Prostate gland (tissue), 2 donors: ENCODE data around the gene THOP1. TPM values are rescaled to one million over a fixed set of nuclear protein-coding genes. Genes with fewer than 3 reads are reported as not detected.

Source experiments
- DNase-seq: peaks from one replicate; pipeline ENCODE4 v3.0.0-alpha.2; 2019; ENCODE audit warnings: low spot score
- H3K27ac ChIP-seq, 2 donors: fragments of 200-600 bp; sonication (generic); 2 replicates each; pipeline ENCODE4 v1.5.1; 2017 to 2019
- H3K27me3 ChIP-seq: fragments of 200-600 bp; sonication (generic); replicated peaks from 2 replicates; pipeline ENCODE4 v1.5.1; 2019; ENCODE audit not compliant: insufficient read depth
- H3K36me3 ChIP-seq, 2 donors: fragments of 200-600 bp; sonication (generic); 1 replicate in 1 of 2; 2 replicates in 1 of 2; pipeline versions ENCODE4 v1.5.1 to v1.8.1; 2017 to 2019
- H3K4me1 ChIP-seq: fragments of 200-600 bp; sonication (generic); replicated peaks from 2 replicates; pipeline ENCODE4 v1.5.1; 2019
- H3K4me3 ChIP-seq, 2 donors: fragments of 200-600 bp; sonication (generic); 2 replicates each; pipeline ENCODE4 v1.5.1; 2017 to 2019
- H3K9me3 ChIP-seq: fragments of 200-600 bp; sonication (generic); 2 replicates; pipeline ENCODE4 v1.5.1; 2017
- POLR2A ChIP-seq: fragments of 450-650 bp; IDR thresholded peaks from one replicate; pipeline ENCODE4 v1.6.1; 2016; ENCODE audit warnings: antibody characterized with exemption, mild to moderate bottlenecking
- POLR2AphosphoS5 ChIP-seq: sonication (generic); formaldehyde crosslinking; IDR thresholded peaks from one replicate; pipeline ENCODE4 v1.6.1; 2017; ENCODE audit warnings: antibody characterized with exemption
- WGBS: methylation state at CpG from one replicate; pipeline ENCODE4 v1.1.5; 2018; 5-methylcytosine and 5-hydroxymethylcytosine counted together
- intact Hi-C: fragments of 100-400 bp; cut with DNase I; formaldehyde crosslinking; loops from one replicate; pipeline ENCODE4 v1.14.2; 2022
- total RNA-seq, 2 donors: library from RNA; depleted of rRNA; stranded (reverse); fragments of >200 nt; gene quantifications; one replicate each; pipeline ENCODE4 v1.1.0, GENCODE V29; 2016
- TF ChIP-seq, protein P1 (sequence below), 4 experiments: fragments of 200-600 bp in 2 of 4; fragments of 450-650 bp in 2 of 4; sonication (generic) in 2 of 4; IDR thresholded peaks; 1 replicate in 3 of 4; 2 replicates in 1 of 4; pipeline ENCODE4 v1.5.1; 2016 to 2019; ENCODE audit warnings: antibody characterized with exemption in 4 of 4, mild to moderate bottlenecking in 2 of 4, moderate library complexity in 2 of 4

The THOP1 gene
- total RNA-seq, 2 donors from 2014 or later: 119 to 132 TPM

DNA sequence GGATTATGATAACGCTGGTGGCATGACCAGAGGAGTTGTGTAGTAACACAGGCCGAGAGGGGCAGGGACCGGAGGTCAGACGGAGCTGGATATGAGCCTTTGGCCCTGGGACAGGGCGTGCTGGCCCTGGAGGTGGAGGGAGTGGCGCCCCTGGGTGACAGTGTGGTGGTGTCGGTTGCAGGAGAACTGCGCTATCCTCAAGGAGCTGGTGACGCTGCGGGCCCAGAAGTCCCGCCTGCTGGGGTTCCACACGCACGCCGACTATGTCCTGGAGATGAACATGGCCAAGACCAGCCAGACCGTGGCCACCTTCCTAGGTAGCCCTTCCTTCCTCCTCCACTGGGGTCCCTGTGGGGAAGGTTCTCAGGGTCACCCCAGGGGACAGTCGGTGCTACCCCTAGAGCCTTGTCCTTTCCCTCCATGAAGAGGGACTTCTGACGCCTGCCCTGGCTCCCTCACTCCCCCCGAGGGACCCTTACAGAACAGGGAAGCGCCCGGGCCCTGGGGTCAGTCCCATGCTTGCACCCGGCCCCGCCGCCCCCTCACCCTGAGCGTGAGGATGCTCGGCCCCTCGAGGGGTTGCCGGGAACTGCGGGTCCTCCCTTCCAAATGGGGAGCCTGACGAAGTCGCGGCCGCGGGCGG, 21.6 kb downstream of the THOP1 start:
- no peak overlapping the region for H3K4me3 ChIP-seq
- DNase-seq: no peak
- intact Hi-C loops: no loop called here
- 96% methylated on average over 31 of the region's 34 CpGs for WGBS
- peaks cover 1 to 18% of the 10 kb centered on the region in 2 donors for H3K36me3 ChIP-seq
- no peaks in the 10 kb centered on the region for H3K27me3 ChIP-seq
- no peak for TF ChIP-seq POLR2AphosphoS5
- TF ChIP-seq, protein P1, sequence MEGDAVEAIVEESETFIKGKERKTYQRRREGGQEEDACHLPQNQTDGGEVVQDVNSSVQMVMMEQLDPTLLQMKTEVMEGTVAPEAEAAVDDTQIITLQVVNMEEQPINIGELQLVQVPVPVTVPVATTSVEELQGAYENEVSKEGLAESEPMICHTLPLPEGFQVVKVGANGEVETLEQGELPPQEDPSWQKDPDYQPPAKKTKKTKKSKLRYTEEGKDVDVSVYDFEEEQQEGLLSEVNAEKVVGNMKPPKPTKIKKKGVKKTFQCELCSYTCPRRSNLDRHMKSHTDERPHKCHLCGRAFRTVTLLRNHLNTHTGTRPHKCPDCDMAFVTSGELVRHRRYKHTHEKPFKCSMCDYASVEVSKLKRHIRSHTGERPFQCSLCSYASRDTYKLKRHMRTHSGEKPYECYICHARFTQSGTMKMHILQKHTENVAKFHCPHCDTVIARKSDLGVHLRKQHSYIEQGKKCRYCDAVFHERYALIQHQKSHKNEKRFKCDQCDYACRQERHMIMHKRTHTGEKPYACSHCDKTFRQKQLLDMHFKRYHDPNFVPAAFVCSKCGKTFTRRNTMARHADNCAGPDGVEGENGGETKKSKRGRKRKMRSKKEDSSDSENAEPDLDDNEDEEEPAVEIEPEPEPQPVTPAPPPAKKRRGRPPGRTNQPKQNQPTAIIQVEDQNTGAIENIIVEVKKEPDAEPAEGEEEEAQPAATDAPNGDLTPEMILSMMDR (IDR thresholded peaks at IDR 0.05): no peak
- no peak for TF ChIP-seq POLR2A
- no peaks in the 10 kb centered on the region for H3K9me3 ChIP-seq
- no peak overlapping the region for H3K27ac ChIP-seq
- H3K4me1 ChIP-seq: no peaks in the 10 kb centered on the region

DNA sequence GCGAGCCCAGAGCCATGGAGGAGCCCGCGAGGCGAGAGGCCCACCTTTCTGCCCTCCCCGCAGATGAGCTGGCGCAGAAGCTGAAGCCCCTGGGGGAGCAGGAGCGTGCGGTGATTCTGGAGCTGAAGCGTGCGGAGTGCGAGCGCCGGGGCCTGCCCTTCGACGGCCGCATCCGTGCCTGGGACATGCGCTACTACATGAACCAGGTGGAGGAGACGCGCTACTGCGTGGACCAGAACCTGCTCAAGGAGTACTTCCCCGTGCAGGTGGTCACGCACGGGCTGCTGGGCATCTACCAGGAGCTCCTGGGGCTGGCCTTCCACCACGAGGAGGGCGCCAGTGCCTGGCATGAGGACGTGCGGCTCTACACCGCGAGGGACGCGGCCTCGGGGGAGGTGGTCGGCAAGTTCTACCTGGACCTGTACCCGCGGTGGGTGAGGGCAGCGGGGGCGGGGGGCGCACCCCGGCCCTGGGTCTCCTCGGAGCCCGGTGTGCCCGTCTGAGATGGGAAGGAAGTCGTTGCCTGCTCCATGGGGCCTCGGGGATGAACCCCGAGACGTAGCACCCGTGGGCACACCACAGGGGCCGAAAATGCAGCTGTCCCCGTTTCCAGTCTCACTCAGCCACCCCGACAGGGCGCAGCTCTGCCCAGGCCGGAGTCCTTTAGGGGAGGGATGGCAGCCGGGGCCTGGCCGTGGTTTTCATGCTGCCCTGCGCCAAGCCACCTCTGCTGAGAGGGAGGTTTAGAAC, 22.3 kb downstream of the THOP1 start:
- peaks cover 6 to 18% of the 10 kb centered on the region in 2 donors for H3K36me3 ChIP-seq

DNA sequence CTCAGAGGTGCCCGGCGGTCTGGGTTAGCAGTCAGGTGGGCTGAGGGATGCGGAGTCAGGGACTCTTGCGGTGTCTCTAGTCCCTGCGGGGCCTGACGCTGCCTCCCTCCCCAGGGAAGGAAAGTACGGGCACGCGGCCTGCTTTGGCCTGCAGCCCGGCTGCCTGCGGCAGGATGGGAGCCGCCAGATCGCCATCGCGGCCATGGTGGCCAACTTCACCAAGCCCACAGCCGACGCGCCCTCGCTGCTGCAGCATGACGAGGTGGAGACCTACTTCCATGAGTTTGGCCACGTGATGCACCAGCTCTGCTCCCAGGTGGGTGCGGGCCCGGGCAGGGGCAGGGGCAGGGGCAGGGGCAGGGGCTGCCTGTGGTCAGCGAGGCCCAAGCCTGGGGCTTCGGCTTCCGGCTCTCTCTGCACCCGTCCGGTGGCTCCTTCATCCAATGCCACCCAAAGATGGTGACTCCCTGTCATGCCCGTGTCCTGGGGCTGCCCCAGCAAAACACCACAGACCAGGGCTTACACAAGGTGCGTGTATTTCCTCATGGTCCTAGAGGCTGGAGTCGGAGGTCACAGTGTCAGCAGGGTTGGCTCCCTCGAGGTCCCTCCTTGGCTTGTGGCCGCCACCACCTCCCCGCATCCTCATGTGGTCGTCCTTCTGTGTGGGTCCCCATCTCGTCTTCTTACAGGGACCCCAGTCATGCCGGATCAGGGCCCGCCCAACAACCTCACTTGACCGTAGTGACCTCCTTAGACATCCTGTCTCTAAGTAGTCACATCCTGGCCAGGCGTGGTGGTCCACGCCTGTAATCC, 23.0 kb downstream of the THOP1 start:
- intact Hi-C loops: no loop called here
- no peak overlapping the region for H3K27ac ChIP-seq
- no peak overlapping the region for H3K4me3 ChIP-seq
- no peak for DNase-seq
- 95% methylated on average over 41 of the region's 41 CpGs for WGBS
- TF ChIP-seq POLR2A: no peak
- TF ChIP-seq, protein P1 (IDR thresholded peaks at IDR 0.05): no peak
- H3K27me3 ChIP-seq: no peaks in the 10 kb centered on the region
- peaks cover 6 to 18% of the 10 kb centered on the region in 2 donors for H3K36me3 ChIP-seq
- H3K4me1 ChIP-seq: peaks cover 4% of the 10 kb centered on the region
- H3K9me3 ChIP-seq: no peaks in the 10 kb centered on the region

More for the DNA sequence above, 22.3 kb downstream of the THOP1 start:
- Histone ChIP-seq H3K4me3 (no peak overlapping the region), H3K9me3 (no peaks in the 10 kb centered on the region), H3K4me1 (no peaks in the 10 kb centered on the region), H3K27me3 (no peaks in the 10 kb centered on the region), H3K27ac (no peak overlapping the region)
- intact Hi-C loops: no loop called here
- 95% methylated on average over 48 of the region's 56 CpGs for WGBS
- TF ChIP-seq, protein P1 (IDR thresholded peaks at IDR 0.05): no peak
- no peak for TF ChIP-seq POLR2AphosphoS5
- no peak for DNase-seq

DNA sequence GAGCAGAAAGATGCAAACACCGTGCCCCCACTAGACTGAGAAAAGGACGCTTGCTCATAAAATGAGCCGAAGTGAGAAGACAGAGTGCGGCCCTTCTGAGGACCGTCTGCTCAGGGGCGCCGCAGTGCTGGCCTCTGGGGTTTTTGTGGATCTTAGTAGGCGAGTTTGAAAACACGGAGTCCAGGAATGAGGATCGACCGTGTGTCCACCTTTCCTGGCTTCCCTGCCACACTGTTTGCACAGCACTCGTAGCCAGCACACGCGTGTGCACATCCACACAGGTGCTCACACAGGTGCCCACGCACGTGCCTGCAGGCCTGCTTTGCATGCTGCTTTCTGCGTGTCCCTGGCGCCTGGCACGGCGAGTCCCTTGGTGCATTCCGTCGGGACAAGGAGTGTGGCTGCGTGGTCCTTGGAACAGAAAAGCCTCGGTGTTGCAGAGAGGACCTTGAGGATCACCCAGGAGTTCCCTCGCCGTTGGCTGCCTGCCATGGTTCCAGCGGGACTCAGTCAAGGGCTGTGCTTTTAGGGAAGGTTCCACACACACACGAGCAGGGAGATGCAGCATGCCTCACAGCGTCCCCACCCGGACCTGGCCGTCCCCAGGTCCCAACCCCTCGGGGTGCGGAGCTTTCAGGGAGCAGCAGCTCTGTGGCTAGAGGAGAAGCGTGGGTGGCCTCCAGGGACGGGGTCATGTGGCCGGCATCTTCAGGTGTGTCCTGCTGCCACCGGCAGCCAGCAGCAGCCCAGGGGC, 24.3 kb downstream of the THOP1 start:
- no peaks in the 10 kb centered on the region for H3K9me3 ChIP-seq
- no peak overlapping the region for H3K4me3 ChIP-seq
- intact Hi-C loops: no loop called here
- no peak overlapping the region for H3K27ac ChIP-seq
- WGBS: 89% methylated on average over 37 of the region's 37 CpGs
- H3K4me1 ChIP-seq: peaks cover 4% of the 10 kb centered on the region
- DNase-seq: no peak
- H3K27me3 ChIP-seq: no peaks in the 10 kb centered on the region
- no peak for TF ChIP-seq POLR2A
- TF ChIP-seq, protein P1 (IDR thresholded peaks at IDR 0.05): no peak
- TF ChIP-seq POLR2AphosphoS5: no peak
- peaks cover 6 to 18% of the 10 kb centered on the region in 2 donors for H3K36me3 ChIP-seq
